HepG2 (cell line): Measurements from ENCODE around the gene SRPK3. TPM values are rescaled to one million over a fixed set of nuclear protein-coding genes. Genes with fewer than 3 reads are reported as not detected.

Experiments
- ISX ChIP-seq: sonication (generic); formaldehyde crosslinking; conservative IDR thresholded peaks from 2 replicates; pipeline ENCODE4 v1.5.0; 2020; ENCODE audit warnings: missing genetic modification reagents
- LCORL ChIP-seq, 2 experiments: fragments of 450-650 bp in 1 of 2; sonication (generic) in 1 of 2; formaldehyde crosslinking in 1 of 2; IDR thresholded peaks; 2 replicates each; pipeline versions ENCODE4 v1.5.0 to v1.6.1; 2017 to 2020; ENCODE audit warnings: antibody characterized with exemption in 1 of 2, missing genetic modification reagents in 1 of 2
- MXD4 ChIP-seq: IDR thresholded peaks from 2 replicates; pipeline ENCODE4 v1.6.1; 2016; ENCODE audit warnings: mild to moderate bottlenecking, missing biosample characterization, missing genetic modification reagents
- POGZ ChIP-seq: sonication (generic); formaldehyde crosslinking; IDR thresholded peaks from 2 replicates; pipeline ENCODE4 v1.4.0; 2020; ENCODE audit warnings: mild to moderate bottlenecking, missing genetic modification reagents
- YEATS2 ChIP-seq: sonication (generic); formaldehyde crosslinking; IDR thresholded peaks from 2 replicates; pipeline ENCODE4 v1.4.0; 2020; ENCODE audit warnings: missing genetic modification reagents, borderline replicate concordance
- ZNF337 ChIP-seq: sonication (generic); formaldehyde crosslinking; IDR thresholded peaks from 2 replicates; pipeline ENCODE4 v1.5.1; 2020; ENCODE audit warnings: missing genetic modification reagents, low read depth, mild to moderate bottlenecking, borderline replicate concordance
- ZNF572 ChIP-seq: sonication (generic); formaldehyde crosslinking; IDR thresholded peaks from 2 replicates; pipeline ENCODE4 v1.5.1; 2020; ENCODE audit warnings: mild to moderate bottlenecking, missing genetic modification reagents
- ZNF772 ChIP-seq: sonication (generic); formaldehyde crosslinking; IDR thresholded peaks from 2 replicates; pipeline ENCODE4 v1.5.0; 2020; ENCODE audit warnings: mild to moderate bottlenecking, missing genetic modification reagents
- ZNF773 ChIP-seq: sonication (generic); formaldehyde crosslinking; IDR thresholded peaks from 2 replicates; pipeline ENCODE4 v1.4.0; 2020; ENCODE audit warnings: missing genetic modification reagents, borderline replicate concordance
- polyA plus RNA-seq, 8 experiments: library from polyadenylated mRNA; depleted of rRNA in 3 of 8; stranded (reverse) in 7 of 8; unstranded in 1 of 8; fragments of >200 nt; fragmentation: Illumina TruSeq in 4 of 8; extraction: Trizol in 4 of 8; gene quantifications; 2 replicates each; pipeline versions ENCODE4 v1.2.1 to v1.2.3, GENCODE V29; 2011 to 2016; ENCODE audit warnings: low read depth in 4 of 8, missing spikeins in 1 of 8, mixed read lengths in 1 of 8; ENCODE audit not compliant: insufficient read depth in 1 of 8
- total RNA-seq, 5 experiments: library from RNA; depleted of rRNA; stranded (reverse); fragments of >200 nt; fragmentation: Illumina TruSeq; extraction: Trizol; gene quantifications; 2 replicates each; pipeline ENCODE4 v1.2.3, GENCODE V29; 2016; ENCODE audit warnings: low read depth in 1 of 5
- TF ChIP-seq, protein P1 (sequence below): sonication (generic); formaldehyde crosslinking; IDR thresholded peaks from 2 replicates; pipeline ENCODE4 v1.5.1; 2020; ENCODE audit warnings: mild to moderate bottlenecking, moderate library complexity, missing genetic modification reagents
- TF ChIP-seq, protein P2 (sequence below): sonication (generic); formaldehyde crosslinking; IDR thresholded peaks from 2 replicates; pipeline ENCODE4 v1.5.1; 2020; ENCODE audit warnings: mild to moderate bottlenecking, missing genetic modification reagents, moderate library complexity
- TF ChIP-seq, protein P3 (sequence below): sonication (generic); formaldehyde crosslinking; IDR thresholded peaks from 2 replicates; pipeline ENCODE4 v1.9.0; 2022; ENCODE audit warnings: missing genetic modification reagents, mild to moderate bottlenecking, borderline replicate concordance
- TF ChIP-seq, protein P4 (sequence below): sonication (generic); formaldehyde crosslinking; IDR thresholded peaks from 2 replicates; pipeline ENCODE4 v1.4.0; 2020; ENCODE audit warnings: mild to moderate bottlenecking, missing genetic modification reagents
- TF ChIP-seq, protein P5 (sequence below): sonication (generic); formaldehyde crosslinking; IDR thresholded peaks from 2 replicates; pipeline ENCODE4 v1.4.0; 2020; ENCODE audit warnings: mild to moderate bottlenecking, missing genetic modification reagents
- TF ChIP-seq, protein P6 (sequence below): IDR thresholded peaks from 2 replicates; pipeline ENCODE4 v1.6.1; 2016; ENCODE audit warnings: missing genetic modification reagents, missing compliant biosample characterization

SRPK3 gene
- total and polyA plus RNA-seq, 2 of the 13 experiments (the other 11 are each of a cell fraction or from before 2014, with no cell fraction given): 0.22 to 0.30 TPM

DNA sequence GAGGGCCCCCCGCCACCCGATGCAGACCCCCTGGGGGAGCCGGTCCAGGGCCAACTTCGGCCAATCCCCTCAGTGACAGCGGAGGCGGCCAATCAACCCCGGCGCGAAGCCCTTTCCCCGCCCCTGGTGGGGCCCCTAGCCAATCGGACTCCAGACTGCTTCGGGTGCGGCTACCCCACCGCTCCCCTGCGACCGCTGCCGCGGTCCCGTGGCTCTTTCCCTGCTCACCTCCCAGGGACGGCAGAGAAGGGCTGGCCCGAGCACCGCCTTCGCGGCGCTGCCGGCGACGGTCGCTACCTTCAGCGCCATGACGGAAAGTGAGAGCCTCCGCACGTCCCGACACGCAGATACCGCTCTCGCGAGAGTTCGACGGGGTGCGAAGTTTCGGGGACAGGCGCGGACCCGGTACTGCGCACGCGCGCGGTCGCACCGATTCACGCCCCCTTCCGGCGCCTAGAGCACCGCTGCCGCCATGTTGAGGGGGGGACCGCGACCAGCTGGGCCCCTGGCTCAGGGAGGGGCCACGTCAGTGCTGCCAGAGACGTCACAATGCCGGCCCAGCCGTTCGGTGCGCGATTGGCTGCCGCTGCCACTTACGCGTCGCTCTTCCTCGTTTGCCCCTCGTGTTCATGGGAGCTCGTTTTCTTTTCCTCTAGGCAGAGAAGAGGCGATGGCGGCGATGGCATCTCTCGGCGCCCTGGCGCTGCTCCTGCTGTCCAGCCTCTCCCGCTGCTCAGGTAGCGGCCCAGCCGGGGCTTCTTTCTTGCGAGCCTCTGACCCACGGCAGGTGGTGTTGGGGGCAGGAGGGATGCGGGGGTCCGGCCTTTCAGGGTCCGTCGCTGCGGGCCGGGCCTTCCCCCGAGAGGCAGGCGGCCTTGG lies 13.4 kb downstream of the SRPK3 start, which contains the start of the genes IDH3G and SSR4 (continued):
- TF ChIP-seq, protein P1, sequence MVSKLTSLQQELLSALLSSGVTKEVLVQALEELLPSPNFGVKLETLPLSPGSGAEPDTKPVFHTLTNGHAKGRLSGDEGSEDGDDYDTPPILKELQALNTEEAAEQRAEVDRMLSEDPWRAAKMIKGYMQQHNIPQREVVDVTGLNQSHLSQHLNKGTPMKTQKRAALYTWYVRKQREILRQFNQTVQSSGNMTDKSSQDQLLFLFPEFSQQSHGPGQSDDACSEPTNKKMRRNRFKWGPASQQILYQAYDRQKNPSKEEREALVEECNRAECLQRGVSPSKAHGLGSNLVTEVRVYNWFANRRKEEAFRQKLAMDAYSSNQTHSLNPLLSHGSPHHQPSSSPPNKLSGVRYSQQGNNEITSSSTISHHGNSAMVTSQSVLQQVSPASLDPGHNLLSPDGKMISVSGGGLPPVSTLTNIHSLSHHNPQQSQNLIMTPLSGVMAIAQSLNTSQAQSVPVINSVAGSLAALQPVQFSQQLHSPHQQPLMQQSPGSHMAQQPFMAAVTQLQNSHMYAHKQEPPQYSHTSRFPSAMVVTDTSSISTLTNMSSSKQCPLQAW (CRISPR knock-in tag): 0 out of 2 replicates have a peak, but pooled peaks have one; percentile 33
- TF ChIP-seq, protein P2, sequence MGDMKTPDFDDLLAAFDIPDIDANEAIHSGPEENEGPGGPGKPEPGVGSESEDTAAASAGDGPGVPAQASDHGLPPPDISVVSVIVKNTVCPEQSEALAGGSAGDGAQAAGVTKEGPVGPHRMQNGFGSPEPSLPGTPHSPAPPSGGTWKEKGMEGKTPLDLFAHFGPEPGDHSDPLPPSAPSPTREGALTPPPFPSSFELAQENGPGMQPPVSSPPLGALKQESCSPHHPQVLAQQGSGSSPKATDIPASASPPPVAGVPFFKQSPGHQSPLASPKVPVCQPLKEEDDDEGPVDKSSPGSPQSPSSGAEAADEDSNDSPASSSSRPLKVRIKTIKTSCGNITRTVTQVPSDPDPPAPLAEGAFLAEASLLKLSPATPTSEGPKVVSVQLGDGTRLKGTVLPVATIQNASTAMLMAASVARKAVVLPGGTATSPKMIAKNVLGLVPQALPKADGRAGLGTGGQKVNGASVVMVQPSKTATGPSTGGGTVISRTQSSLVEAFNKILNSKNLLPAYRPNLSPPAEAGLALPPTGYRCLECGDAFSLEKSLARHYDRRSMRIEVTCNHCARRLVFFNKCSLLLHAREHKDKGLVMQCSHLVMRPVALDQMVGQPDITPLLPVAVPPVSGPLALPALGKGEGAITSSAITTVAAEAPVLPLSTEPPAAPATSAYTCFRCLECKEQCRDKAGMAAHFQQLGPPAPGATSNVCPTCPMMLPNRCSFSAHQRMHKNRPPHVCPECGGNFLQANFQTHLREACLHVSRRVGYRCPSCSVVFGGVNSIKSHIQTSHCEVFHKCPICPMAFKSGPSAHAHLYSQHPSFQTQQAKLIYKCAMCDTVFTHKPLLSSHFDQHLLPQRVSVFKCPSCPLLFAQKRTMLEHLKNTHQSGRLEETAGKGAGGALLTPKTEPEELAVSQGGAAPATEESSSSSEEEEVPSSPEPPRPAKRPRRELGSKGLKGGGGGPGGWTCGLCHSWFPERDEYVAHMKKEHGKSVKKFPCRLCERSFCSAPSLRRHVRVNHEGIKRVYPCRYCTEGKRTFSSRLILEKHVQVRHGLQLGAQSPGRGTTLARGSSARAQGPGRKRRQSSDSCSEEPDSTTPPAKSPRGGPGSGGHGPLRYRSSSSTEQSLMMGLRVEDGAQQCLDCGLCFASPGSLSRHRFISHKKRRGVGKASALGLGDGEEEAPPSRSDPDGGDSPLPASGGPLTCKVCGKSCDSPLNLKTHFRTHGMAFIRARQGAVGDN (CRISPR knock-in tag): peak; percentile 95
- no peak for TF ChIP-seq LCORL (IDR thresholded peaks at IDR 0.05)
- peak; percentile 46; the same call in 1 of the 2 replicates for TF ChIP-seq LCORL (CRISPR knock-in tag; IDR thresholded peaks at IDR 0.05)
- TF ChIP-seq, protein P3, sequence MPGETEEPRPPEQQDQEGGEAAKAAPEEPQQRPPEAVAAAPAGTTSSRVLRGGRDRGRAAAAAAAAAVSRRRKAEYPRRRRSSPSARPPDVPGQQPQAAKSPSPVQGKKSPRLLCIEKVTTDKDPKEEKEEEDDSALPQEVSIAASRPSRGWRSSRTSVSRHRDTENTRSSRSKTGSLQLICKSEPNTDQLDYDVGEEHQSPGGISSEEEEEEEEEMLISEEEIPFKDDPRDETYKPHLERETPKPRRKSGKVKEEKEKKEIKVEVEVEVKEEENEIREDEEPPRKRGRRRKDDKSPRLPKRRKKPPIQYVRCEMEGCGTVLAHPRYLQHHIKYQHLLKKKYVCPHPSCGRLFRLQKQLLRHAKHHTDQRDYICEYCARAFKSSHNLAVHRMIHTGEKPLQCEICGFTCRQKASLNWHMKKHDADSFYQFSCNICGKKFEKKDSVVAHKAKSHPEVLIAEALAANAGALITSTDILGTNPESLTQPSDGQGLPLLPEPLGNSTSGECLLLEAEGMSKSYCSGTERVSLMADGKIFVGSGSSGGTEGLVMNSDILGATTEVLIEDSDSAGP (CRISPR knock-in tag): peak; percentile 58
- TF ChIP-seq MXD4 (CRISPR knock-in tag): peak; percentile 72
- no peak for TF ChIP-seq ZNF572
- TF ChIP-seq ZNF337 (CRISPR knock-in tag): peak; percentile 64; the same call in 1 of the 2 replicates
- TF ChIP-seq ZNF773 (CRISPR knock-in tag): peak; percentile 26
- TF ChIP-seq ZNF772 (CRISPR knock-in tag): peak; percentile 65
- TF ChIP-seq, protein P4, sequence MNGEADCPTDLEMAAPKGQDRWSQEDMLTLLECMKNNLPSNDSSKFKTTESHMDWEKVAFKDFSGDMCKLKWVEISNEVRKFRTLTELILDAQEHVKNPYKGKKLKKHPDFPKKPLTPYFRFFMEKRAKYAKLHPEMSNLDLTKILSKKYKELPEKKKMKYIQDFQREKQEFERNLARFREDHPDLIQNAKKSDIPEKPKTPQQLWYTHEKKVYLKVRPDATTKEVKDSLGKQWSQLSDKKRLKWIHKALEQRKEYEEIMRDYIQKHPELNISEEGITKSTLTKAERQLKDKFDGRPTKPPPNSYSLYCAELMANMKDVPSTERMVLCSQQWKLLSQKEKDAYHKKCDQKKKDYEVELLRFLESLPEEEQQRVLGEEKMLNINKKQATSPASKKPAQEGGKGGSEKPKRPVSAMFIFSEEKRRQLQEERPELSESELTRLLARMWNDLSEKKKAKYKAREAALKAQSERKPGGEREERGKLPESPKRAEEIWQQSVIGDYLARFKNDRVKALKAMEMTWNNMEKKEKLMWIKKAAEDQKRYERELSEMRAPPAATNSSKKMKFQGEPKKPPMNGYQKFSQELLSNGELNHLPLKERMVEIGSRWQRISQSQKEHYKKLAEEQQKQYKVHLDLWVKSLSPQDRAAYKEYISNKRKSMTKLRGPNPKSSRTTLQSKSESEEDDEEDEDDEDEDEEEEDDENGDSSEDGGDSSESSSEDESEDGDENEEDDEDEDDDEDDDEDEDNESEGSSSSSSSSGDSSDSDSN (CRISPR knock-in tag): peak; percentile 61; the same call in 1 of the 2 replicates
- TF ChIP-seq, protein P5, sequence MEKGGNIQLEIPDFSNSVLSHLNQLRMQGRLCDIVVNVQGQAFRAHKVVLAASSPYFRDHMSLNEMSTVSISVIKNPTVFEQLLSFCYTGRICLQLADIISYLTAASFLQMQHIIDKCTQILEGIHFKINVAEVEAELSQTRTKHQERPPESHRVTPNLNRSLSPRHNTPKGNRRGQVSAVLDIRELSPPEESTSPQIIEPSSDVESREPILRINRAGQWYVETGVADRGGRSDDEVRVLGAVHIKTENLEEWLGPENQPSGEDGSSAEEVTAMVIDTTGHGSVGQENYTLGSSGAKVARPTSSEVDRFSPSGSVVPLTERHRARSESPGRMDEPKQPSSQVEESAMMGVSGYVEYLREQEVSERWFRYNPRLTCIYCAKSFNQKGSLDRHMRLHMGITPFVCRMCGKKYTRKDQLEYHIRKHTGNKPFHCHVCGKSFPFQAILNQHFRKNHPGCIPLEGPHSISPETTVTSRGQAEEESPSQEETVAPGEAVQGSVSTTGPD (CRISPR knock-in tag): no peak
- TF ChIP-seq ISX: no peak
- peak; percentile 83 for TF ChIP-seq YEATS2 (CRISPR knock-in tag)
- TF ChIP-seq, protein P6, sequence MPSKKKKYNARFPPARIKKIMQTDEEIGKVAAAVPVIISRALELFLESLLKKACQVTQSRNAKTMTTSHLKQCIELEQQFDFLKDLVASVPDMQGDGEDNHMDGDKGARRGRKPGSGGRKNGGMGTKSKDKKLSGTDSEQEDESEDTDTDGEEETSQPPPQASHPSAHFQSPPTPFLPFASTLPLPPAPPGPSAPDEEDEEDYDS (CRISPR knock-in tag): peak; percentile 83
- peak; percentile 78 for TF ChIP-seq POGZ (CRISPR knock-in tag)
